Heart right ventricle (tissue), 16 donors: ENCODE measurements around the gene SLC41A3. TPM values are rescaled to one million over a fixed set of nuclear protein-coding genes. Genes with fewer than 3 reads are reported as not detected.
"Not testable (repeated sequence)": the region's sequence is repeated elsewhere in the genome, so short reads cannot be mapped to it uniquely, and the experiment has no call there.

Experiments
- ATAC-seq, 8 donors: fragments of 200-7000 bp; cut with Tn5 transposase; one replicate each; pipeline ENCODE4 v1.9.1; 2020; ENCODE audit warnings: mild to moderate bottlenecking in 8 of 8, moderate library complexity in 8 of 8, moderate number of reproducible peaks in 1 of 8
- DNase-seq, 2 donors: peaks; one replicate each; pipeline ENCODE4 v3.0.0-alpha.2; 2020
- H3K27ac ChIP-seq, 10 donors: fragments of 200-600 bp; sonication (generic) in 2 of 10; one replicate each; pipeline versions ENCODE4 v1.5.0 to v1.8.0; 2020 to 2022; ENCODE audit warnings: mild to moderate bottlenecking in 3 of 10
- H3K27me3 ChIP-seq, 7 donors: fragments of 200-600 bp; one replicate each; pipeline ENCODE4 v1.8.0; 2021 to 2022; ENCODE audit warnings: mild to moderate bottlenecking in 2 of 7
- H3K36me3 ChIP-seq, 9 donors: fragments of 200-600 bp; sonication (generic) in 1 of 9; one replicate each; pipeline versions ENCODE4 v1.5.0 to v1.8.0; 2020 to 2022; ENCODE audit warnings: mild to moderate bottlenecking in 2 of 9
- H3K4me1 ChIP-seq, 9 donors: fragments of 200-600 bp; sonication (generic) in 1 of 9; one replicate each; pipeline versions ENCODE4 v1.5.0 to v1.8.0; 2020 to 2022; ENCODE audit warnings: mild to moderate bottlenecking in 4 of 9
- H3K4me3 ChIP-seq, 10 donors: fragments of 200-600 bp; sonication (generic) in 2 of 10; one replicate each; pipeline versions ENCODE4 v1.5.0 to v1.8.0; 2020 to 2022; ENCODE audit warnings: mild to moderate bottlenecking in 7 of 10, moderate library complexity in 2 of 10
- H3K9me3 ChIP-seq, 11 donors: fragments of 200-600 bp in 10 of 11; sonication (generic) in 2 of 11; one replicate each; pipeline versions ENCODE4 v1.5.0 to v1.8.0; 2013 to 2022; ENCODE audit warnings: mild to moderate bottlenecking in 2 of 11, control low read depth in 1 of 11, moderate library complexity in 1 of 11
- WGBS, 2 donors: extraction: QIAGEN DNeasy Blood & Tissue Kit; methylation state at CpG; one replicate each; pipeline ENCODE4 v1.1.7; 2013; ENCODE audit warnings: inconsistent platforms in 1 of 2; 5-methylcytosine and 5-hydroxymethylcytosine counted together
- intact Hi-C, 10 donors: fragments of 100-400 bp; cut with DNase I; formaldehyde crosslinking; loops; one replicate each; pipeline versions ENCODE4 v1.11.1 to v1.14.2; 2022
- polyA plus RNA-seq, 2 donors: library from polyadenylated mRNA; stranded (reverse); fragments of 200-250 nt; gene quantifications; one replicate each; pipeline ENCODE4 v1.2.3, GENCODE V29; 2013
- total RNA-seq, 10 donors: library from RNA; stranded (reverse); fragmentation: NEBNext Ultra II Directional in 3 of 10; extraction: Animal tissue kit (Norgen Biotek cat#: 25700) in 3 of 10; gene quantifications; one replicate each; pipeline versions ENCODE4 v1.2.1 to v1.2.4, GENCODE V29; 2021 to 2023
- TF ChIP-seq, protein P1 (sequence below), 9 donors: fragments of 200-600 bp; sonication (generic) in 2 of 9; IDR thresholded peaks; one replicate each; pipeline versions ENCODE4 v1.5.0 to v1.8.0; 2021 to 2022; ENCODE audit warnings: antibody characterized with exemption in 9 of 9, mild to moderate bottlenecking in 5 of 9, moderate library complexity in 1 of 9
- donor health status: Arrhythmogenic right ventricular cardiomyopathy.
- donor health status: ischemic (EF 13 %, LVEDD 7.1; RV severe dilation, severe dysfunction).
- donor health status: healthy with polysubstance abuse.
- donor health status: DM: no; HTN: yes; CAD: no.
- donor health status: DM: no; HTN: no; CAD: no.
- donor health status: ischemic (EF 25% LVEDD 6.9; RV normal size, moderate dysfunction).
- donor health status: ischemic (EF 25% LVEDD 5.7; RV mildly dilated, moderate dysfunction).
- donor health status: healthy.
- donor health status: DM: yes; HTN: yes; CAD: no.
- donor health status: Ischemic cardiomyopathy.
- donor health status: ischemic (EF 35%, LVEDD 5.7; RV mildly dilated, moderate dysfunction).
- donor health status: nonischemic (EF 11% LVEDD 7.7; RV severe dilation, severe dysfunction).
- donor health status: DM: yes; HTN: yes; CAD: no.
- donor health status: PGD.
- donor health status: ischemic (EF 29% LVEDD 5.4; RV normal size, mild dysfunction).
- donor health status: nonischemic (EF 23%, LVEDD 6.1; RV moderate dilation, normal function).

Gene SLC41A3
- total and polyA plus RNA-seq, 12 donors: 28.6 to 49.5 (median 40.1) TPM

DNA sequence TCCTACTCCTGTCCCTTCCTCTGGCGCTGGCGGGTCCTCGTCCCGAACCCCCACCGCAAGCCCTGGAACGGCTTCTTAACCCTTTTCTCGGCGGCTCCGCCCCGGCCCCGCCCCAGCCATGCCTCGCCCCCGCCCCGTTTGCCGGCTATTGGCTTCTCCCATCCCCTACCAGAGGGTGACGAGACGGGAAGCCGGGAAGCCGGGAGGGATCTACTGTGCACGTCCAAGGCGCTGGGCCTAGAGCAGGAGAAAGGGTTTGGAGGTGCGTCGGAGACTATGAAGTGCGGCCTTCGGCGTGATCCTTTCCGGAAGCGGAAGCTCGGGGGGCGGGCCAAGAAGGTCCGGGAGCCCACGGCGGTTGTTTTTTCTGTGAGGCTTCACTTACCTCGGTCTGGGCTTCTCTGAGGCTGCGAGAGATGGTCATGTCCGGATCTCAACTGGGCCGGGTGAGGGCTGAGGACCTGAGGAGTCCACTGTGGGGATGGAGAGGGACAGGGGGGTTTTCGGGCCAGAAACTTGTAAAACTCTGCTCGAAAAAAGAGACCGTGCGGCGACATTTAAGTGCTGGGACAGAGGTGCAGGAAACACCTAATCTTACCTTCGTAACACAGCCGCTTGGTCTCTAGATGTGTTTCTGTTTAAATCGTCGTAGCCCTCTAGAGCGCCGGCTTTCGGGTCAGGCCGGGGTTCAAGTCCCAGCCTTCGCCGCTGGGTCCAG, 93.5 kb downstream of the SLC41A3 start:
- TF ChIP-seq, protein P1, sequence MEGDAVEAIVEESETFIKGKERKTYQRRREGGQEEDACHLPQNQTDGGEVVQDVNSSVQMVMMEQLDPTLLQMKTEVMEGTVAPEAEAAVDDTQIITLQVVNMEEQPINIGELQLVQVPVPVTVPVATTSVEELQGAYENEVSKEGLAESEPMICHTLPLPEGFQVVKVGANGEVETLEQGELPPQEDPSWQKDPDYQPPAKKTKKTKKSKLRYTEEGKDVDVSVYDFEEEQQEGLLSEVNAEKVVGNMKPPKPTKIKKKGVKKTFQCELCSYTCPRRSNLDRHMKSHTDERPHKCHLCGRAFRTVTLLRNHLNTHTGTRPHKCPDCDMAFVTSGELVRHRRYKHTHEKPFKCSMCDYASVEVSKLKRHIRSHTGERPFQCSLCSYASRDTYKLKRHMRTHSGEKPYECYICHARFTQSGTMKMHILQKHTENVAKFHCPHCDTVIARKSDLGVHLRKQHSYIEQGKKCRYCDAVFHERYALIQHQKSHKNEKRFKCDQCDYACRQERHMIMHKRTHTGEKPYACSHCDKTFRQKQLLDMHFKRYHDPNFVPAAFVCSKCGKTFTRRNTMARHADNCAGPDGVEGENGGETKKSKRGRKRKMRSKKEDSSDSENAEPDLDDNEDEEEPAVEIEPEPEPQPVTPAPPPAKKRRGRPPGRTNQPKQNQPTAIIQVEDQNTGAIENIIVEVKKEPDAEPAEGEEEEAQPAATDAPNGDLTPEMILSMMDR (IDR thresholded peaks at IDR 0.05): no peak
- peak; percentile 91 to 93 for DNase-seq
- ATAC-seq: peak; percentile 96 to 99 (median 99)

DNA sequence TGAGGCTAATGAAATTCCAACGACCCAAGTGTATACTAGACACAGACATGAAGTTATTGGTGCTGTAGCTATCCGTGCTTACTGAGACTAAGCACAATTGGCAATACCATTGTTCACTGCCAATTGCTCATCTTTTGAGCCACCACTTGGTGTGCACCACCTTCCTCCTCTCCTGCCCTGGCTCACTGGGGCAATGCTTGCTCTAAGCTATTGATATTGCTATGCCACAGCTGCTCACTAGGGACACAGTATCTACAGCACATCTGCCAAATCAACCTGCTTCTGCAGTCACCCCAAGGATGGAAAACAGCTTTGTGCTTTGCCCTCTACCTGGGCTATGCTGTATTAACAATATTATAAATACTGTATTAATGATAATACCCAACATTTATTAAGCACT, 99.0 kb downstream of the SLC41A3 start:
- intact Hi-C loops: loop anchor here in 1 of 10 donors (10.0 kb wide), 1 partner anchor 100 kb away; the partner anchor contains the start of gene SLC41A3
- not testable (repeated sequence) for ATAC-seq, H3K4me3 ChIP-seq, H3K36me3 ChIP-seq, DNase-seq, H3K9me3 ChIP-seq, H3K27me3 ChIP-seq, H3K4me1 ChIP-seq, H3K27ac ChIP-seq
- WGBS, 2 donors: 87 to 91% methylated on average over 2 of the region's 2 CpGs

More for the DNA sequence above, 93.5 kb downstream of the SLC41A3 start:
- H3K36me3 ChIP-seq: no peaks in the 10 kb centered on the region
- peak overlapping the region in 9 of 10 donors; percentile 11 to 88 (median 81) for H3K27ac ChIP-seq
- 1 to 20% methylated on average over 52 of the region's 52 CpGs for WGBS, 2 donors
- H3K27me3 ChIP-seq: peaks cover 0 to 9% (median 0%) of the 10 kb centered on the region in 7 donors
- peak overlapping the region; percentile 48 to 86 (median 62) for H3K4me3 ChIP-seq
- H3K9me3 ChIP-seq: no peaks in the 10 kb centered on the region
- intact Hi-C loops: loop anchor here in 6 of 10 donors (5.0 to 10.0 kb wide), 2 partner anchors 92 to 94 kb away; partner anchors contain the start of gene SLC41A3 (in 6 of the 6)
- H3K4me1 ChIP-seq: peaks cover 0 to 14% (median 8%) of the 10 kb centered on the region in 9 donors

DNA sequence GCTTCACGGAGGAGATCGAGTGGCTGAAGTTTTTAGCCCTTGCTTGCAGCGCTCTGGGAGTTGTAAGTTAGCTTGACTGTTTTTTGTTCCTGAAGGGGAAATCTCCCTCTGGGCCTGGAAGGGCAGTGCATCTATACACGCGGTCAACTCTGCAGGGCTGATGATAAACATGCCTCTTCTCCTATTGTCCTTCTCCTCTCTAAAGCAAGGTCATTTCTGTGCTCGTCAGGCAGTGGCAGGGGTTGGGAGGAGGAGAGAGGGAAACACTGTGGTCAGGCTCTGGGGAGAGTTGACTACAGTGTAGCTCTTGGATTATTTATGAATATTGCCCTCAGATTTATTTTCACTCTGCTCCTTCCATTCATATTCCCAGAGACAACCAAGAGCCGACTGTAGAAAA, 106.8 kb downstream of the SLC41A3 start:
- H3K27ac ChIP-seq: peak overlapping the region in 2 of 10 donors; percentile 35 to 51
- H3K9me3 ChIP-seq, H3K4me3 ChIP-seq, H3K27me3 ChIP-seq, H3K36me3 ChIP-seq, DNase-seq: not testable (repeated sequence)
- WGBS, 2 donors: 10 to 35% methylated on average over 4 of the region's 7 CpGs
- H3K4me1 ChIP-seq: peaks cover 0 to 14% (median 2%) of the 10 kb centered on the region in 9 donors
- intact Hi-C loops: loop anchor here in 2 of 10 donors (5.0 to 10.0 kb wide), 2 partner anchors 105 to 108 kb away; partner anchors contain the start of gene SLC41A3 (in 2 of the 2)
- peak in 7 of 8 donors; percentile 20 to 66 (median 60) for ATAC-seq

DNA sequence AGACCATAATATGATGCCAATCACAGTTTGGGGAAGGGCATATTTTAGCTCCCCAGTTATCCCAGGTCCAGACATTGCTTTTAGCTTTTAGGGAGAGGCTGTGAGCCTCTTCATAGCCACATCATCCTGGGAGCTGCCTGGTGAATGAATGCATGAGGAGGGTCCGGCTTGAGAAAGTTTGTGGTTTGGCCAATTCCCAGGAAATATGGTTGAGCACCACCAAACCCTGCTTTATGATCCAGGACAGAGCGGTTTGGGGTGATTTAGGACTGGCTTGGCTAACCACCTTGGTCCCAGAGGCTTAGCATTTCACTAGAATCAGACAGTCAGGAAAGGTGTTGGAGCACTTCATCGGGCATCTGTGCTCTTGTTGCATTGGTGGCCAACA, 107.9 kb downstream of the SLC41A3 start:
- 88 to 93% methylated on average over 3 of the region's 3 CpGs for WGBS, 2 donors
- not testable (repeated sequence) for H3K4me3 ChIP-seq, ATAC-seq, H3K36me3 ChIP-seq, H3K27ac ChIP-seq, H3K9me3 ChIP-seq, DNase-seq
- intact Hi-C loops: loop anchor here in 2 of 10 donors (1.0 to 10.0 kb wide), 3 partner anchors 12 to 109 kb away; partner anchors contain the start of gene SLC41A3 (in 2 of the 2)
- Histone ChIP-seq H3K4me1 (peaks cover 0 to 20% (median 7%) of the 10 kb centered on the region in 9 donors), H3K27me3 (peaks cover 0 to 14% (median 9%) of the 10 kb centered on the region in 7 donors)

DNA sequence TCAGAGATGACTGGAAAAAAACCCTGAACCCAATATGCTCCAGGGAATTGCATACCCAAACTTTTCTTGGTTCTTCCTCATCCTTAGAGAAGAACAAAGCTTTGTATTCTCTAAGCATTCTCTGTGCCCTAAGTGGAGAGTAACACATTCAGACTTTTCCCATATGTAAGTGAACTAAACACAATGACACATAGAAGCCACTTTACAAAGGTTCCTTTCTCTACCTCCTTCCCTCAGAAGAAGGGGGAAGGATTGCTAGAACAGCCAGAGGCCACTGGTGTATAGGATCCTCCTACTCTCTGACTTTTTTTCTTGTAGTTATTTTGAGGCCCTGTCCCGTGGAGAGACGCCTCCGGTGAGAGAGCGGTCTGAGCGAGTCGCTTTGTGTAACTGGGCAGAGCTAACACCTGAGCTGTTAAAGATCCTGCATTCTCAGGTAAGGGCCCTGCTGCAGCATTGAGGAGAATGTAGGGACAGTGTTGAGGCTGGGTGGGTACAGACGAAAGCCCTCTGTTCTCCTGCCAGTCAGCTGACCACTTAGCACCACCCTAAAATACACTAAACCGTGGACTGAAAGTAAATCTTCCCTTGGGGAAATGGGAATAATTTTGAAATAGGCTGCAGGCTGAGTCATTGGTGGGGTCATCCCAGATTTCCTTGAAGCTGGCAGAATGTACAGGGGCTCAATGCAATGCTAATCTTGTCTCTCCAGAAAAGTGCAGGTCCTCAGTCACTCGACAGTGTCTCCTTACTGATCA, 108.5 kb downstream of the SLC41A3 start:
- peak in 6 of 8 donors; percentile 36 to 66 (median 56) for ATAC-seq
- H3K4me3 ChIP-seq: peak overlapping the region in 2 of 10 donors; percentile 7 to 17
- H3K27me3 ChIP-seq: peaks cover 0 to 20% (median 10%) of the 10 kb centered on the region in 7 donors
- not testable (repeated sequence) for DNase-seq, H3K9me3 ChIP-seq, H3K36me3 ChIP-seq
- peaks cover 0 to 20% (median 7%) of the 10 kb centered on the region in 9 donors for H3K4me1 ChIP-seq
- 29 to 47% methylated on average over 9 of the region's 9 CpGs for WGBS, 2 donors
- peak overlapping the region in 2 of 10 donors; percentile 17 to 39 for H3K27ac ChIP-seq
- intact Hi-C loops: loop anchor here in 2 of 10 donors (1.0 to 10.0 kb wide), 3 partner anchors 13 to 109 kb away; partner anchors contain the start of gene SLC41A3 (in 2 of the 2)
